ENCODE data around the gene FAM83C.

GRCh38 chr20:35287509-35288324 lies 4.5 kb downstream of the FAM83C start:
- no peak for TF ChIP-seq CTCF (IDR thresholded peaks at IDR 0.05; ENCODE audit: poor library complexity)
- no peak for TF ChIP-seq EZH2 (IDR thresholded peaks at IDR 0.05; ENCODE audit: borderline replicate concordance)
